Activated CD4-positive, alpha-beta T cell treated with anti-CD3 and anti-CD28 coated beads, Interleukin-2, amount 10 ng/mL, durations not matched to agents 7 days and 5 days (primary cell): ENCODE results near the gene CAPN14. TPM values are rescaled to one million over a fixed set of nuclear protein-coding genes. Genes with fewer than 3 reads are reported as not detected.

ENCODE experiments used
- CTCF ChIA-PET: fragments of 350-600 bp; sonication (Branson Sonifier 250); formaldehyde crosslinking; loops from one replicate; lab custom pipeline; 2021; ENCODE audit warnings: antibody characterized with exemption; lab: Charles Lee
- POLR2A ChIA-PET: fragments of 350-600 bp; sonication (Branson Sonifier 250); formaldehyde crosslinking; loops from one replicate; lab custom pipeline; 2021; ENCODE audit warnings: antibody characterized with exemption; lab: Charles Lee
- DNase-seq: peaks from one replicate; pipeline ENCODE4 v3.0.0-alpha.2; 2020
- H3K27ac Mint-ChIP-seq: one replicate; pipeline ENCODE4 v1.8.0; 2021; ENCODE audit warnings: mild to moderate bottlenecking, moderate library complexity, mixed read lengths
- H3K27me3 Mint-ChIP-seq: one replicate; pipeline ENCODE4 v1.8.0; 2021; ENCODE audit warnings: mixed read lengths
- H3K36me3 Mint-ChIP-seq: one replicate; pipeline ENCODE4 v1.8.0; 2021; ENCODE audit warnings: low read depth, mixed read lengths
- H3K4me1 Mint-ChIP-seq: one replicate; pipeline ENCODE4 v1.8.0; 2021; ENCODE audit warnings: mixed read lengths
- H3K4me3 Mint-ChIP-seq: one replicate; pipeline ENCODE4 v1.8.0; 2021; ENCODE audit warnings: mild to moderate bottlenecking, moderate library complexity, mixed read lengths
- H3K9me3 Mint-ChIP-seq: one replicate; pipeline ENCODE4 v1.8.0; 2021; ENCODE audit warnings: mixed read lengths
- total RNA-seq, 2 experiments: library from RNA; stranded (reverse); gene quantifications; one replicate each; pipeline ENCODE4 v1.2.3, GENCODE V29; 2021

The CAPN14 gene
- total RNA-seq, 2 experiments from 2014 or later, result 0.10 to 0.12 TPM

DNA sequence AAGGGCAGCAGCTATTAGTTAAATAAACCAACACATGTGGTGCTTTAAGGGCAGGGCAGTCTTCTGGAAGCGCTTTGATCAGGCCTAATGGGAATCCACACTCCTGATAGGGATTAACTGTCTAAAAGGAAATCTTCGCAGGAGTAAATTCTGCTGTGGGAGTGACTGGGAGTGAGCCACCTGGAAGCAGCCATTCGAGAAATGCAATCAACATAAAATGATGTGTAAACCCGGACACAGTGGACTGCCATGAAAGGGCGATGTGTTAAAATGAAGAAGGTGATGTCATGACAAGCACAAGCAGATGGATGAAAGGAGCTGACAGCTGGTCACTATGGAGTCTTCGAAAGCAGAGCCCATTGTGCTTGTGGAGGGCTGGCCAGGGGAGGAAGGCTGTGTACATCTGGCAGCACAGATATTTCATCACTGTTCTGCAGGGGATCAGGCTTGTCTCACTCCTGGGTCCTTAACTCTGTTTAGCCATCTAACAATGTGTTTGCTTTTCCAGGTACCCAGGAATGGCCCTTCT is 54.2 kb downstream of the CAPN14 start:
- ChIA-PET POLR2A (no interaction called here), CTCF (no interaction called here)

GRCh38 chr2:31161637-31162036 is 55.7 kb downstream of the CAPN14 start:
- Mint-ChIP-seq H3K36me3 (no peaks in the 10 kb centered on the region), H3K4me1 (peaks cover 6% of the 10 kb centered on the region)
- CTCF ChIA-PET, result interaction anchor here (0.6 kb wide), 1 partner anchor 33 kb away, joined by 3 read pairs; no protein-coding TSS in a partner anchor

More for the DNA sequence above, 54.2 kb downstream of the CAPN14 start:
- no peaks in the 10 kb centered on the region for H3K9me3 Mint-ChIP-seq
- H3K4me1 Mint-ChIP-seq, result peaks cover 6% of the 10 kb centered on the region
- H3K27me3 Mint-ChIP-seq, result no peaks in the 10 kb centered on the region
- no peak for DNase-seq
- no peak overlapping the region for H3K27ac Mint-ChIP-seq
- no peak overlapping the region for H3K4me3 Mint-ChIP-seq
- no peaks in the 10 kb centered on the region for H3K36me3 Mint-ChIP-seq

DNA sequence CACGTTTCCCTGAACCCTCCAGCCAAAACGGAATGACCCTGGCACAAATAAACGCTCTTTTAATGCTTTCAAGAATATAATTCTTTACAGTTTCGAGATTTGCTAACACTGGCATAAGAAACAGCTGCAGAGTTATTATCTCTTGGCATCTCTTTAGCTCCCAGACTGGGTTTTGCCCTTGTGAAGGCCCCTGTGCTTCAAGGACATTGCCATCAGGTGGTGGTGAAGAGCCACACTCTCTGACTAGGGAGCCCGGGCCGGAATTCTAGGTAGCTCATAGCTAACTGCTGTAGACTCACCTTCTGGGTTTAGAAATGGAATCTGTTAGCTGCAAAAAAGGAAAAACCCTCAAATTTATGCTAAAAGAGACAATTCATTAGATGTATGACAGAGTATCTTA is 65.8 kb downstream of the CAPN14 start:
- H3K27me3 Mint-ChIP-seq, result peaks cover 10% of the 10 kb centered on the region
- no peak for DNase-seq
- no peak overlapping the region for H3K27ac Mint-ChIP-seq
- H3K4me1 Mint-ChIP-seq, result no peaks in the 10 kb centered on the region
- H3K9me3 Mint-ChIP-seq, result no peaks in the 10 kb centered on the region
- no peak overlapping the region for H3K4me3 Mint-ChIP-seq
- H3K36me3 Mint-ChIP-seq, result no peaks in the 10 kb centered on the region
- POLR2A ChIA-PET, result no interaction called here
- CTCF ChIA-PET, result interaction anchor here (0.6 to 1.2 kb wide), 3 partner anchors 16 to 396 kb away, joined by 3 read pairs; no protein-coding TSS in a partner anchor

More at GRCh38 chr2:31161637-31162036, 55.7 kb downstream of the CAPN14 start:
- no peak overlapping the region for H3K27ac Mint-ChIP-seq
- H3K27me3 Mint-ChIP-seq, result peaks cover 4% of the 10 kb centered on the region
- POLR2A ChIA-PET, result no interaction called here
- no peak for DNase-seq
- H3K9me3 Mint-ChIP-seq, result no peaks in the 10 kb centered on the region
- H3K4me3 Mint-ChIP-seq, result no peak overlapping the region

DNA sequence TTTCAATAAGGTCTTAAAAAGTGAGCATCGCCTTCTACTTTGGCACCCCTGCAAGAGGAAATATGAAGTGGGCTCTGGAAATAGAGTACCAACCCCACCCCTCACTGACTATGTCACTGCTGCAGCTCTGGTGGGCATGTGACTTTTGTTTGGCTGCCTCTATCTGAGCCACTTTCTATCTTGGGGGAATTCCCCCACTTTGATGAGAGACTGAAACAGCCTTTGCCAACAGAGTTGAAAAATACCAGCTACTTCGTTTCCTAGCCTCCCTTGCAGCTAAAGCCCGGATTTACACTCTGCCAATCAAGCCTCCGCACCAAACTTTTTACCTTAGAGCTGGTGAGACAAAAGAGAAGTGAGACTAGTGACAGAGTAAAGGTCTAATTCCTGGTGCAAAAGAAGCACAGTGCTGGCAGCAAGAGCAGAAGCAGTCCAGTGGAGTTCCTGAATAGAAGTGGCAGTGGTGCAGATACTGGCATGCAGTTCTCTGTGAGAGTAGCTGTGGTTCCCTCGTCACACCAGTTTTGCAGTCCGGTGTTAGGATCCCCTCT is 67.1 kb downstream of the CAPN14 start:
- H3K9me3 Mint-ChIP-seq, result no peaks in the 10 kb centered on the region
- no peaks in the 10 kb centered on the region for H3K36me3 Mint-ChIP-seq
- no peak for DNase-seq
- H3K27me3 Mint-ChIP-seq, result peaks cover 7% of the 10 kb centered on the region
- ChIA-PET CTCF (interaction anchor here (0.6 to 1.7 kb wide), 3 partner anchors 8 to 183 kb away, joined by 3 read pairs; no protein-coding TSS in a partner anchor), POLR2A (no interaction called here)
- no peaks in the 10 kb centered on the region for H3K4me1 Mint-ChIP-seq
- H3K27ac Mint-ChIP-seq, result no peak overlapping the region
- no peak overlapping the region for H3K4me3 Mint-ChIP-seq

GRCh38 chr2:31148514-31148913 is 68.8 kb downstream of the CAPN14 start:
- ChIA-PET CTCF (no interaction called here), POLR2A (no interaction called here)
- peaks cover 15% of the 10 kb centered on the region for H3K27me3 Mint-ChIP-seq
- no peaks in the 10 kb centered on the region for H3K9me3 Mint-ChIP-seq
- no peaks in the 10 kb centered on the region for H3K4me1 Mint-ChIP-seq
- no peak overlapping the region for H3K27ac Mint-ChIP-seq
- DNase-seq, result no peak
- H3K4me3 Mint-ChIP-seq, result no peak overlapping the region
- no peaks in the 10 kb centered on the region for H3K36me3 Mint-ChIP-seq

DNA sequence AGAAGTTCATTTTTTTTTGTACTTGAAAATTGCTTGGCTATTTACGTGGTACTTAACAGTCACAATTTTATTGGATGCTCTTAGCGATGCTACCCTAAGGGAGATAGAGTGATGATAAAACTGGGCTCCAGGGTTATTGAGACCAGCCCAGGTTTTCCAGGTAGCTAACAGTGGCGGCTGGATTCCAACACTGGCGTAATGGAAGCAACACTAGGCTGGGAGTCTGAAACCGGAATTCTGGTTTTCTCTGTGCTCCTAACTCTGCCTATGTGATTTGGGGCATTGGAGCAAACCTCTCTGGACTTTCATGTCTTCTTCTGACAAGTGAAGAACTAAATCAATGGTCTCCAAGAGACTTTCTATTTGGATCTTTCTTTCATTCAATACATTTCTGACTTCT is 69.7 kb downstream of the CAPN14 start:
- POLR2A ChIA-PET, result no interaction called here
- no peaks in the 10 kb centered on the region for H3K4me1 Mint-ChIP-seq
- H3K9me3 Mint-ChIP-seq, result no peaks in the 10 kb centered on the region
- H3K4me3 Mint-ChIP-seq, result no peak overlapping the region
- peaks cover 15% of the 10 kb centered on the region for H3K27me3 Mint-ChIP-seq
- DNase-seq, result no peak
- CTCF ChIA-PET, result no interaction called here
- no peak overlapping the region for H3K27ac Mint-ChIP-seq
- H3K36me3 Mint-ChIP-seq, result no peaks in the 10 kb centered on the region

DNA sequence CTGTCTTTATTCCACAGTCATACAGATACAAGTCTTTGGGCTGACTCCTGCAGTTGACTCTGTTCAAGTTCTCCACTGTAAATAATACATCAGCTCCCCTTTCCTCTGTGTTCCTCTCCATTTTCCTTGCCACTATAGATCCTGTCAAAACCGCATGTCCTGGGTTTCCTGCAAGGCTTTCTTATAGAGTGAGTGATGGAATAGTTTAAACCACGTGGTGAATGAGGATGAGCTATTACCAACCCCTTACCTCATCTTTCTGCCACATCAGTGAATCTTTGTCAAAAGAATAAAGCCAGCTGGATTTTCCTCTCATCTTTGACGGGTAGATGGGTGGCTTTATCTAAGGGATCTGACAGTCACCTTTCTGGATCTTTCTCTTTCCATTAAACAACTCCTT is 75.2 kb downstream of the CAPN14 start:
- H3K36me3 Mint-ChIP-seq, result no peaks in the 10 kb centered on the region
- ChIA-PET POLR2A (no interaction called here), CTCF (interaction anchor here (0.9 kb wide), 1 partner anchor 9 kb away, joined by 3 read pairs; no protein-coding TSS in a partner anchor)
- H3K27ac Mint-ChIP-seq, result no peak overlapping the region
- no peak for DNase-seq
- no peaks in the 10 kb centered on the region for H3K9me3 Mint-ChIP-seq
- H3K4me1 Mint-ChIP-seq, result peaks cover 1% of the 10 kb centered on the region
- no peak overlapping the region for H3K4me3 Mint-ChIP-seq
- H3K27me3 Mint-ChIP-seq, result peaks cover 37% of the 10 kb centered on the region

DNA sequence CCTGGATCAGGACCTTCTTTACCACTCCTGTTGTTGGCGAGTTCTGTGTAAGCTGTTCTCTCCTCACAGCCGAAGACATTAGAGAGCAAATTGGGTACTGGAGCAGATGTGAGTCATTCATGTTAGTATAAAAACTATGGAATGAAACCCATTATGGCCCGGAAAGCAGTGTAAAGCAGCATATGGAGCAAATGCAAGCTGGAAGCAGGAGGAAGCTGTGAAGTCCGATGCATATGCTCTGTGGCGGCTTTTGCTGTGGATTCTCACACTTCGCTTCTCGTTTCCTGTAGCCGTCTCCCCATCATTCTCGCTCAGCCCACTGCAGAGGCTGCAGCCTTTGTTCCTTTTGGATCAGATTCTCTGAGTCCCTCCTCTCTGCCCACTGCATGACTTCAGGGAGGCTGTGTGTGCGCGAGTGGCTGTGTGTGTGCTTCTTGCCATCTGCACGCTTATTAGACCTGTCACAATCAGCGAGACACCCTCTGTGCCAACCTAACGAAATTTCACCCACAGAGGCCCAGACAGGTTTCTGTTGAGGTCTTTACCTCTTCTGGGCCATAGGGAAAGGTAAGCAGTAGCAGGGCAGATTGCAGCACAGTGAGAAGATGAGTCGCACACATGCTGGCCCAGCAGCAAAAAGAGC is 75.8 kb downstream of the CAPN14 start:
- no peak for DNase-seq

DNA sequence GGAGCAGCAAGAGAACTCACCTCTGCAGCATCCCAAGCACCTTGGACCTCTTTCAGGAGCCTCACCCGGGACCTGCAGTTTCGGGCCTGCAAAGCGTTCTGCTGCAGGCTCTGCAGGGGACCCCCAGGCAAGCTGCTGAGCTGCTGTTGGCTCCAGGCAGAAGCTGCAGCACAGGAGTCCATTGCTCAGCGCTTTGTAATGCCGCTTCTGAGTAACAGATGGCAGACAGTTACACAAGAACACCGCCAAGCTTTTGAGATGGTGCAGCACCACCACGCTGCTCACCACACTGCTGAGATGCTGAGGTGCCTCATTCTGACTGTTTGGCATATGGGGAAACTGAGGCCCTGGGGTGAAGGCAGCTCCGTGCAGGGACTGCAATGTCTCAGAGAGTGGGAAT is 77.2 kb downstream of the CAPN14 start:
- Mint-ChIP-seq H3K36me3 (no peaks in the 10 kb centered on the region), H3K27ac (no peak overlapping the region), H3K27me3 (peaks cover 54% of the 10 kb centered on the region), H3K9me3 (no peaks in the 10 kb centered on the region), H3K4me1 (peaks cover 7% of the 10 kb centered on the region), H3K4me3 (no peak overlapping the region)
- no peak for DNase-seq
- CTCF ChIA-PET, result no interaction called here
- POLR2A ChIA-PET, result no interaction called here

More for the DNA sequence above, 75.8 kb downstream of the CAPN14 start:
- H3K4me3 Mint-ChIP-seq, result no peak overlapping the region
- CTCF ChIA-PET, result interaction anchor here (0.8 to 0.9 kb wide), 2 partner anchors 9 to 17 kb away, joined by 3 read pairs; no protein-coding TSS in a partner anchor
- H3K27me3 Mint-ChIP-seq, result peaks cover 41% of the 10 kb centered on the region
- POLR2A ChIA-PET, result no interaction called here
- no peaks in the 10 kb centered on the region for H3K36me3 Mint-ChIP-seq
- H3K9me3 Mint-ChIP-seq, result no peaks in the 10 kb centered on the region
- peaks cover 7% of the 10 kb centered on the region for H3K4me1 Mint-ChIP-seq
- no peak overlapping the region for H3K27ac Mint-ChIP-seq

DNA sequence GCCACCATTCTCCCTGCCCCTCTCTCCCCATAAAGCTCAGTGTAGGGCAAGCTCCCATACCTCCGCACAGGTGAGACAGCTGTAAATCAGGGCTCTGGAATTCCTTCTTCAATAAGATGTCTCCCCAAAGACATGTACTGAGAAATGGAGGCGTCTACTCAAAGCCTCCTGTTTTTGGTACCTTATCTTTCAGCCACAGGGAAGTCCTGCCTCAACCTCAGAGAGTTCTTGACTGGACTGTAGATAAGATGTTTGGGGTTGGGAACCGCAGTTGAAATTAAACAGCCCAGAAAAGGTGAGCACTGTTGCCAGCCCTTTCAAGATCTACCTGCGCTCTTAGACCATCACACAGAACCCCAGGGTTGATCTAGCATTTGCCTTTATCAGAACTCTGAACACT is 77.6 kb downstream of the CAPN14 start:
- peaks cover 7% of the 10 kb centered on the region for H3K4me1 Mint-ChIP-seq
- no peak overlapping the region for H3K4me3 Mint-ChIP-seq
- ChIA-PET POLR2A (no interaction called here), CTCF (no interaction called here)
- H3K27ac Mint-ChIP-seq, result no peak overlapping the region
- no peaks in the 10 kb centered on the region for H3K36me3 Mint-ChIP-seq
- no peaks in the 10 kb centered on the region for H3K9me3 Mint-ChIP-seq
- DNase-seq, result no peak
- H3K27me3 Mint-ChIP-seq, result peaks cover 57% of the 10 kb centered on the region

DNA sequence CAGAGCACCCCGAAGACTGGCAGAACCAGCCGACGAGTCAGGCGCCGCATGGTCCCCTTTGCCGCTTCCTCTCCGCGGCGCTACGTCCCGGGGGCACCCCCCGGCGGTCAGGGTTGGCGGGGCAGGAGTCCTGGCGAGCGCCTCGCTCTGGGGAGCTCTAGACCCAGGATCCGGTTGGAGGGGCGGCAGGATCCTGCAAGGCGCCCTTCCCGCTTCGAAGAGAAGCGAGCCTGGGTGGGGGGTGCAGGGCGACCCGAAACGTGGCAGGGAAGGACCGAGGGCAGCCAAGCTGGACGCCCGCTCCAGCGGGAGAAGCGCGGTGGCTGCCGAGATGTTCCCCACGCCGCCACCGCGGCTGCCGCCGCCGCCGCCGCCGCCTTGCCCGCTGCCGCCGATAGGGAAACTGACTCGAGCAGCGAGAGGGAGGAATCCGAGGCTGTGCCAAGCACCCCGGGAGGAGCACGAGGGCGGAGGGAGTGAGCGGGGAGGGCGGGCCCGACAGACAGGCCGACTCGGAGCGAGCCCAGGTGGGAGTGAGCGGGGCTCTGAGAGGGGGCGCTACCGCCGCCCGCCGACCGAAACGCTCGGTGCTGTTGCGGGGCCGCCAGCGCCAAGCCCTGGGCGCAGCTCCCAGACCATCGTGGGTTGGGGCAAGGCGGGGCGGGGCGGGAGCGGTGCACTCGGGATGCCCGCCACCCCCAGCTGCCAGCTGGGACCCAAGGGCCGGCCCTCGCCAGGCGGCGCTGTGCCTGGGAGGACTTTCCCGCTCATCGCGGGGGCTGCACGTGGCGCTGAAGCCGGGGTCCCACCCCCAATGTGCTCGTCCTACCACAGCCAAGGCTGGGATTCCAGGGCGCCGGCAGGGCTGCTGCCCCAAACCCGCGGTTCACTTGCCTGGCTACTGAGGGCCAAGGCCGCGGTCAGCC is 79.0 kb downstream of the CAPN14 start, which contains the start of gene GALNT14:
Gene GALNT14, minus strand, starts transcription at position 404 of the 926 bp plus-strand sequence. Its CDS starts 354 bp downstream, at position 50.
- POLR2A ChIA-PET, result no interaction called here
- Mint-ChIP-seq H3K4me1 (peaks cover 7% of the 10 kb centered on the region), H3K27ac (no peak within 1 kb of the TSS), H3K36me3 (no peaks in the 10 kb centered on the region), H3K4me3 (peak within 1 kb of the TSS; percentile 45), H3K9me3 (no peaks in the 10 kb centered on the region), H3K27me3 (peaks cover 58% of the 10 kb centered on the region)
- peak; percentile 22 for DNase-seq
- CTCF ChIA-PET, result interaction anchor here (0.6 to 1.2 kb wide), 3 partner anchors 24 to 427 kb away, joined by 3 to 4 read pairs (median 4); no protein-coding TSS in a partner anchor

DNA sequence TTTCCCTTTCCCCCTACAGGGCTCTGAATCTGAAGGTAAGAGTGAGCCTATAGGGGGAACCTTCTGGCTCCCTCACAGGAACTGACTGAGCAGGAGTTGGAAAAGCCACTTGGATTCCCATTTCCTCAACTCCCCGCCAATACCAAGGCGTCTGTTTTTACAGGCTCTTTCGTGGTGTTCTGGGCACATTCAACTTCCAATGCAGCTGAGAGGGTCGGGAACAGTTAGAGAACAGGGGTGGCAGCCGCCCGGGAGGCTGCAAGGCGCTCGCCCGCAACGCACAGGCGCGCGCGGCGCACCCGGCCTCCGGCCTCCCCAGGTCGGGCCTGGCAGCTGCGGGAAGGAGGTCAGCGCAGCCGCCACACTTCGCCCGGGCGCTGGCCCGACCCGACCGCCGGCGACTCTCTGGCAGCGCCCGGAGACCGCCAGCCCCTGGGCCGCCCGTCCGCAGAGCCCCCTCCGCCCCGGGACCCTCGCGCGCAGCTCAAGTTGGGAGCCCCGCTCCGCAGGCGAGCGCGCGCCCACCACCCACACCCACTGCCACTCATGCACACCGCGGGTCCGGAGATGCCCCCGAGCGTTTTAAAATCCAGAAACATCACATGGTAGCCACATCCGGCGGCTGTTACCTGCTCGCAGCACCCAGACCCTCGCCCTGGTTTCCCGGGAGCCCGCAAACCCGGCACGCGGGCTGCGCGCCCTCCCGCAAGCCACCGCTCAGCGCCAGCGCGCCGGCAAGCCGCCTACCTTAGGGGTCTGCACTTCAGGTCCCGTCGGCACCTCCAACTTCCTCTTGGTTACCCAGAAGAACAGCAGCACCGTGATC is 79.9 kb downstream of the CAPN14 start:
- DNase-seq, result no peak
- Mint-ChIP-seq H3K36me3 (no peaks in the 10 kb centered on the region), H3K27ac (no peak overlapping the region), H3K4me1 (peaks cover 7% of the 10 kb centered on the region), H3K4me3 (peak overlapping the region; percentile 49), H3K9me3 (no peaks in the 10 kb centered on the region), H3K27me3 (peaks cover 57% of the 10 kb centered on the region)
- CTCF ChIA-PET, result interaction anchor here (1.1 to 1.2 kb wide), 2 partner anchors 197 to 426 kb away, joined by 4 read pairs; no protein-coding TSS in a partner anchor
- POLR2A ChIA-PET, result no interaction called here
